Measurements from ENCODE around the gene TBX2.

The TBX2 gene

GRCh38 chr17:61368832-61369450 lies 30.7 kb upstream of the TBX2 start:
- no peak for DNase-seq (ENCODE audit: low read depth in 2 of 2)

DNA sequence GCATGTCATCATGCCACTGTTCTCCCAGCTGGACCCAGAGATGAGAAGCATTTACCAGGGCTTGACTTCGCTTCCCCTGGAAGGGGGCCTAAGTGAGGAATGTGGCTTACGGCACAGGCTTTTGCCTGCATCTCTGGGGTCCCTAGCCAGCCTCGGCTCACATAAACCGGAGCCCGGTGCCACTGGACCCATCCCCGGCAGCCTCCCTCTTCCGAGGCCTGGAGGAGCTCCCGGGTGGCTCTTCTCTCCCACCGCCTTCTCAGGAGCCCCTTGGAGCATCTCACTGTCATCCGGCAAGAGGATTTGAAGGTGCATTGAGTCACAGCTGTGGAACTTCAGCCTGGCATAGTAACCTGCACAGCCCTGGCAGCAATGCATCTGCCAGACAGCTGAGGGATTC lies 29.9 kb upstream of the TBX2 start:
- DNase-seq (ENCODE audit: low read depth in 2 of 2): no peak

DNA sequence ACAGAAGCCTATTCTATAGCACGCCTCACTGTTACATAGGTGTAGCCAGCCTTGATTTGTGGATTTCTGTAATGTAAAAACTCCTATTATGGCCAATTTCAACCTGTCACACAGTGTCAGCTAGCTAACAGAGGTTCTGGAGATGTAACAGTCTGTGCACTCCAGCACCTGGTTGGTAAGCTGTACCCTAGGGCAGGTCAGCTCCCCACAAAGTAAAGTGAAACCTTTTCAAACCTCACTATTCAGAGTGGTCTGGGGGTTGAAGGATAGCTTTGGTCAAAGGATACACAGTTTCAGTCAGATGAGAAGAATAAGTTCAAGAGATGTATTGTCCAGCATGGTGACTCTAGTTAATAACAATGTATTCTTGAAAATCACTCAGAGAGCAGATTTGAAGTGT lies 28.5 kb upstream of the TBX2 start:
- no peak for DNase-seq (ENCODE audit: low read depth in 2 of 2)

- DNase-seq (ENCODE audit: low read depth in 2 of 2): no peak
Measured at GRCh38 chr17:61371606-61372005, 28.0 kb upstream of the TBX2 start.

DNA sequence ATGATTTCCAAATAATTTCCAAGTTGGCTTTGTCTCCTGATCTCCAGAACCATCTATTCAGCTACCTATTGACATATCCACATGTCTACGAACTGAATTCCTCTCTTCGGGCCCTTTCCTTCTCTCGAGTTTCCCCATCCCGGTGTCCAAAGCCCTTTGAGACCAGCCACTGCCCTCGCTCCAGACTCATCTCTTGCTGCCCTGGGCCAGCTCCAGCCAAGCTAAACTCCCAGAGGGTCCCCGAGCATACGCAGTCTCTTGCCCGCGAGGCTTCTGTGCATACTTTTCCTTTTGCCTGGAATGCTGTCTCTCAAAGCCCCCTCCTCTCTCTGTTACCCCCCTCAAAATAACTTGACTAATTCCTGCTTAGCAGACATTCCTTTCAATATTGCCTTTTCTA lies 27.2 kb upstream of the TBX2 start:
- no peak for DNase-seq (ENCODE audit: low read depth in 2 of 2)

GRCh38 chr17:61376931-61377838 lies 22.5 kb upstream of the TBX2 start:
- no peak for DNase-seq (ENCODE audit: low read depth in 2 of 2)

DNA sequence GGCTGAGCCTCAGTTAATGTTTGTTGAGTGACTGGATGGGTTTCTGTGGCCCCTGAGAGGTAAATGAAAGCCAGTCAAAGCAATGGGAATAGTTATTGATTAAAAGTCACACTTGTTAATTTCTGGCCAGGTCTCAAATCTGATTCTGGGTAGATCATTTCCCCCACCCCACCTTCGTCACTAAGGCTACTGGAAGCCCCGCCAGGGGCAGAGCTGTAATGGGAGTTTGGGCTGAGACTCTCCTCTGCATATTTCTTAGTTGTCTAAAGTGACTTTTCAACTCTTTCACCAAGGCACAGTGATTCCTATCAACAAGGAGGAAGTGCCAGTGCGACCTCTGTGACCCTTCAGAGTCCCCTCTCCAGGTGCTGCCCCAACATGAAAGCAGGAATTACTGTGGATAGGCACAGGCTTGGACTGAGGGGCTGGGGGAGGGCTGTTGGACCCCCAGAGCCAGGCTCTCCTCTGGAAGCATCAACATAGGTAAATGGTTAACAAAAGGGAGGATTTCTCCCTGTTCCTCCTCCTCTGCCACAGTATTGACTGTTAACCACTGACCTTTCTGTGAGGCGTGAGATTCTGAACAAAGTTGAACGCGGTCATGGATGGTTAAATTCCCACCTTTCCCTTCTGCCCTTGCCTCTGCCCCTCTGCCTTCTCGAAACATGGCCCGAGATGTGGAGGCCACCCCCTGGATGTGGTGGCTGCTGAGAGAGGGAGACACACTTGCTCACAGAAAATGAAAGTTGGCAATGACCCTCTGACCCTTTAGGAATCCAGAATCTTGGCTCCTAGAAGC lies 20.8 kb upstream of the TBX2 start:
- no peak for DNase-seq (ENCODE audit: low read depth in 2 of 2)

DNA sequence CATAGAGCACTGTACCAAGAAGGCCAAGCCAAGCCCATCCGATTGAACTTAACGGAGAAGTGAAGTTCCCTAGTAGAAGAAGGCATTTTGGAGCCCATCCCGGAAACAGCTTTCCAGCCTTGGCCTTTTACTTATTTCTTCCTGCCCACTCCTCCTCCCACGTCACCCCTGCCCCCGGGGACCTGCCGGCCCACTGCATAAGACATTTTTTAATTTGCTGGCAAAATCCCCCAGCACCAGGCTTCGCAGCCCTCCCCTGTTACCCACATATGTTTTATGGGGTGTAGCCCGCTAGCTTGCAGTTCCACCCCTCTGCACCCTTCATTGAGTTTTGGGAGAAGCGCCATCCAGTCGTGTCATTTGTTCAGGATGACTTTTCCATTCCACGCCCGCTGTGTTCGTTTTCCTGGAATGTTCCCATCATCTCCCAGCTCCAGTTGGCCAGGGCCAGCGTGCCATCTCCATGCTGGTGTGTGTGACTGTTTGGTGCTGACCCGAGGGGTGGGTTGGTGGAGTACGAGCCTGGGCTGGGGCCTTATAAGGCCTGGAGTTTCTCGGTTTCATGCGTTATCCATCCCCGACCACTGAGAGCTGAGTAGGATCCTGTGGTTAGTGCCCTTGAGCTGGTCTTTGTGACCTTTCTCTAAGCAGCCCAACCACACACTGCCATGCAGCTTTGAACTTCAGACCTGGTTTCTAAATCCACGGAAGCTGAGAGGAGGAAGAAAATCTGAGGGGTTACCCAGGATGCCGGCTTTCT lies 20.0 kb upstream of the TBX2 start:
- DNase-seq (ENCODE audit: low read depth in 2 of 2): no peak

DNA sequence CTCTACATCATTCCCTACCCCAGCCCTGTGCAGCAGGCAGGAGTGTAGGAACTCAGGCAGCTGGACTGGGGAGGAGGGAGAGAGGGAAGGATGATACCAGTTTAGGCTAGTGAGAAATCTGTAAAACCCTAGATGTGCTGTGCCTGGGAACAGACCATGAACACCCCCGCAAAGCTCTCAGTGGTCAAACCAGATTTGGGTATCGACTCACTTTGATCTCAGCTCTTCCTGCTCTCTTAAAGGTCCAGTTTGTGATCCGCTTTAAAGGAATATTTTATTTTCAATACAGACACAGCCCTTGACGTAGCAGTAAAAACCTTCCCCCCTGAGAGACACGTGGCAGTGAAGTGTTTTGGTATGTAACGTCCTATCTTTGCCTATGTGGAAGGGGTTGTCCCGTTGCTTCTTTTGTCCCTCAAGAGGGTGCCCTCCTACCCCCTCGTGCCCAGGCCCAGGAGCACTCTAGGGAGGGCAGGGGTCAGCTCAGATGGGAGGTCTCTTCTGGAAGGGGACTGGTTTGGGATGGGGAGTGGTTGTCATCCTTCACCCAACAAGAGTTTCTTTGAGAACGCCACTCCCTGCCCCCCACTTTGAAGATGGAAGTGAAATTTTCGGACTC lies 19.3 kb upstream of the TBX2 start:
- DNase-seq (ENCODE audit: low read depth in 2 of 2): no peak

GRCh38 chr17:61380836-61381525 lies 18.7 kb upstream of the TBX2 start:
- DNase-seq (ENCODE audit: low read depth in 2 of 2): no peak

- no peak for DNase-seq (ENCODE audit: low read depth in 2 of 2)
Measured at GRCh38 chr17:61381537-61381936, 18.1 kb upstream of the TBX2 start.

GRCh38 chr17:61382796-61383688 lies 16.6 kb upstream of the TBX2 start:
- no peak for DNase-seq (ENCODE audit: low read depth in 2 of 2)

DNA sequence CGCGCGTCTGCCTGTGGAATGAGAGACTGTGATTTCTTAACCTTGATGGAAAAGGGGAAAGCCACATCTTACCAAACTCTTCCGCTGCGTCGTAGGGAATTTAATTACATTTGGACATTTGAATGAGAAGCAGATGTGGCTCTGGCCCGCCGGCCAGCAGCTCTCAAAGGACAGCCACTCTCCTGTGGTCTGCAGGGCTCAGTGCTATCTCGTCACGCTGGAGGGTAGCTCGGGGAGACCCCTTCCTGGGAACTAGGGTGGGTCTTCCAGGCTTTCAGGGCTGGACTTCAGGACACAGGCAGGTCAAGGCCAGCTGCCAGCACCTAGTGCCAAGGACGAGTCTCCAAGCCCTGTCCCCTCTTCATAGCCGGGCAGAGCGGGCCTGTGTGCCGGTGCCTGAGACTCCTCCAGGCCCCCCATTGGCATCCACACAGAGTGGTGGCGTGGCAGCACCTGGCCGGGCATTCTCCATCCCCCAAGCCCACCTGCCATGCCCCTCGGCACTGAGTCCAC lies 15.9 kb upstream of the TBX2 start:
- DNase-seq (ENCODE audit: low read depth in 2 of 2): no peak

DNA sequence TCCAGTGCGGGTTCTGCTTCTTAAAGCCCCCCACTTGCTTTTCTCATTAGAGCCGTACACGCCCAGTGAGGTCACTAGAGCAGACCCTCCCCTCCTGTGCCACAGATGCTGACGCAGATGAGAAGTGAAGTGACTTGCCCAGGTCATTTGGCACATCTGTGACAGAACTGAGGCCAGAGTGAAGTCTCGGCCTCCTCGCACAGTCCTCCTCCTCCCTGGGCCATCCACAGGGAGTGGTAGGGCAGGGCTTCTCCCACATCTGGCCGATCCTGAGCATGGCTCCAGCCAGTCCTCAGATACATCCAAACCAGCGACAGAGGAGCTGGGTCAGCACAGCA lies 15.3 kb upstream of the TBX2 start:
- no peak for DNase-seq (ENCODE audit: low read depth in 2 of 2)

DNA sequence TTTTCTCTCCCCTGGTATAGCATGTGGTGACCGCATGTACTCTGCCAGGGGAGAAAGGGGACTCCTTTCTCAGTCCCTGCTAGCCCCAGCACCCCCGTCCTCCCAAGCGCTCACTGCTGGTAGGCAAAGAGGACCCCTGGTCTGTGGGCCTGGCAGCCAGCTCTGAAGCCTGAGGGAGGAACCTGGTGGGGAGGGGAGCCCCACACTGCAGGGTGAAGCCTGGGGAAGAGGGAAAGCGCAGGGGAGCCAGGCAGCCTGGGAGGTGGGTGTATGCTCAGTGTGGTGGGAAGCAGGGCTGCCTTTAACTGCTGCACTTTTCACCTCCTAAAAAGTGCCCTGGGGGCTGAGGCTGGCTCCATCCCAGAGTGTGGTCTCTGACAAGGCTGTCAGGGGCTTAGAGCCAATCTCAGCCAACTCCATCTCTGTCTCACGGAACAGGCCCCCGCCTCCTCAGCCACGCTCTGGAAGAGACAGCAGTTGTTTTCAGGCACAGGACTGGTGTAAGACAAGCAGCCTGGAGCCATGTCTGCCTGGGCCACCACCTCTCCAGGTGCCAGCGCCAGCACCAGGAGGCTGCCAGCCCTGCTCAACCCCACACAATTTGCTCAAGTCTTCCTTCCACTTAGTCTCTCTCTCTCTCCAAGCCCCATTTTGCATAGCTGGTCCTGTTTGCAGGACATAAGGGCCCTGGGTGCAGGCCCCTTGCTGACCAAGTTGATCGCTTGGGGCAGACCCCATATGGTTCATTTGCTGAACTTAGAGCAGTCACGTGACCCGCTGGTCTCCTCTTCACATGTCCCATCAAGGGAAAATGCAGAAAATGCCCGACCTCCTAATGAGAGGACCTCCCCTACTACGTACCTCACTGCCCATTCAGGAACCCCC lies 14.7 kb upstream of the TBX2 start:
- no peak for DNase-seq (ENCODE audit: low read depth in 2 of 2)

GRCh38 chr17:61385577-61386236 lies 13.9 kb upstream of the TBX2 start:
- no peak for DNase-seq (ENCODE audit: low read depth in 2 of 2)

DNA sequence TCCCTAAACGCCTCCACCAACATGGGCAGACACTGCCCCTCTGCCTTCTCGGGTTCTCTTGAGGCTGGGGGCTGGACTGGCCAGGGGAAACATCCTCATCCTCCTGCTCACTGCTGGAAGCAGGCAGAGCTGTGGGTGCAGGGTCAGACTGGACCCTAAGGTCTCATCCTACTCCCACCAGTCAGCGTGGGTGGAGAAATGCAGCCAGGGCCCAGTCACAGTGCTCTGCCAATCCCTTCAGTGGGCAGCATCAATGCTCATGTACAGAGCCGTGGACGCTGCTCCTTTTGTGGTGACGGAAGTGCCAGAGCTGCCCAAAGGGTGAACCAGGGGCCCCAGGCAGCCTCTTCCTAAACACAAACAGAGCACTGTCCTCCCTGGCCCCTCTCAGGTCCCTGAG lies 13.4 kb upstream of the TBX2 start:
- no peak for DNase-seq (ENCODE audit: low read depth in 2 of 2)

- no peak for DNase-seq (ENCODE audit: low read depth in 2 of 2)
Measured at GRCh38 chr17:61387011-61387410, 12.6 kb upstream of the TBX2 start.

Data from stimulated activated CD8-positive, alpha-beta memory T cell treated with anti-CD3 and anti-CD28 coated beads, Interleukin-15, amount 100 ng/mL, for 4 hours (primary cell).